SK-N-MC (cell line): ENCODE results near the gene SYCP2.

Experiments
- DNase-seq: peaks from one replicate; pipeline ENCODE4 v3.0.0-alpha.2; 2011; ENCODE audit warnings: low read depth, low spot score
- H3K27ac ChIP-seq: fragments of 200-600 bp; sonication (generic); 2 replicates; pipeline ENCODE4 v1.5.1; 2016; ENCODE audit warnings: mixed run types
- H3K36me3 ChIP-seq: fragments of 200-600 bp; sonication (generic); 2 replicates; pipeline ENCODE4 v1.6.1; 2017; ENCODE audit warnings: antibody characterized with exemption, low read length, mixed read lengths; ENCODE audit not compliant: insufficient read depth
- H3K4me3 ChIP-seq: fragments of 200-600 bp; sonication (generic); 2 replicates; pipeline ENCODE4 v1.5.1; 2016
- H3K9ac ChIP-seq: fragments of 200-600 bp; sonication (generic); 2 replicates; pipeline ENCODE4 v1.8.0; 2017; ENCODE audit warnings: mixed run types, mixed read lengths; ENCODE audit not compliant: insufficient read length
- H3K9me3 ChIP-seq: fragments of 200-600 bp; sonication (generic); 2 replicates; pipeline ENCODE4 v1.6.1; 2017; ENCODE audit warnings: low read depth, mild to moderate bottlenecking, antibody characterized with exemption, low read length, moderate library complexity, mixed read lengths
- EZH2 ChIP-seq: fragments of 200-600 bp; sonication (generic); IDR thresholded peaks from one replicate; pipeline ENCODE4 v1.6.1; 2017; ENCODE audit warnings: antibody characterized with exemption
- FOXP2 ChIP-seq: optimal IDR thresholded peaks from 2 replicates; pipeline ENCODE3; 2011; ENCODE audit warnings: mild to moderate bottlenecking, moderate library complexity; ENCODE audit not compliant: insufficient read depth; ENCODE audit errors: extremely low read length, control extremely low read depth
- POLR2AphosphoS5 ChIP-seq: IDR thresholded peaks from 2 replicates; pipeline ENCODE4 v1.6.1; 2012; ENCODE audit warnings: mild to moderate bottlenecking, low read depth, low read length, borderline replicate concordance

Gene SYCP2

GRCh38 chr20:59948212-59948611 is 14.8 kb upstream of the SYCP2 start:
- H3K27ac ChIP-seq = no peak overlapping the region
- H3K9ac ChIP-seq = peak overlapping the region; percentile 33
- no peak for DNase-seq
- no peaks in the 10 kb centered on the region for H3K9me3 ChIP-seq
- TF ChIP-seq EZH2 (no peak), POLR2AphosphoS5 (no peak), FOXP2 (no peak)
- no peak overlapping the region for H3K4me3 ChIP-seq
- peaks cover 30% of the 10 kb centered on the region for H3K36me3 ChIP-seq

GRCh38 chr20:59947376-59947775 is 13.9 kb upstream of the SYCP2 start:
- H3K4me3 ChIP-seq = no peak overlapping the region
- TF ChIP-seq EZH2 = no peak
- no peak overlapping the region for H3K27ac ChIP-seq
- H3K9me3 ChIP-seq = no peaks in the 10 kb centered on the region
- peaks cover 38% of the 10 kb centered on the region for H3K36me3 ChIP-seq
- H3K9ac ChIP-seq = no peak overlapping the region
- DNase-seq = no peak

GRCh38 chr20:59945731-59946130 is 12.3 kb upstream of the SYCP2 start:
- H3K9ac ChIP-seq = peak overlapping the region; percentile 52
- no peak for DNase-seq
- TF ChIP-seq FOXP2 = no peak
- no peak for TF ChIP-seq EZH2
- TF ChIP-seq POLR2AphosphoS5 = no peak
- H3K27ac ChIP-seq = peak overlapping the region; percentile 94
- H3K36me3 ChIP-seq = peaks cover 46% of the 10 kb centered on the region
- H3K4me3 ChIP-seq = peak overlapping the region; percentile 68
- H3K9me3 ChIP-seq = no peaks in the 10 kb centered on the region

GRCh38 chr20:59945175-59945574 is 11.7 kb upstream of the SYCP2 start:
- DNase-seq = no peak
- no peaks in the 10 kb centered on the region for H3K9me3 ChIP-seq
- peak overlapping the region; percentile 68 for H3K4me3 ChIP-seq
- H3K9ac ChIP-seq = peak overlapping the region; percentile 18
- peaks cover 46% of the 10 kb centered on the region for H3K36me3 ChIP-seq
- peak overlapping the region; percentile 94 for H3K27ac ChIP-seq
- TF ChIP-seq FOXP2 = no peak
- no peak for TF ChIP-seq EZH2
- no peak for TF ChIP-seq POLR2AphosphoS5

GRCh38 chr20:59944726-59945125 is 11.3 kb upstream of the SYCP2 start:
- no peak for DNase-seq
- Histone ChIP-seq H3K27ac (peak overlapping the region; percentile 94), H3K9ac (peak overlapping the region; percentile 18), H3K4me3 (peak overlapping the region; percentile 68), H3K9me3 (no peaks in the 10 kb centered on the region), H3K36me3 (peaks cover 42% of the 10 kb centered on the region)
- no peak for TF ChIP-seq POLR2AphosphoS5
- TF ChIP-seq EZH2 = no peak
- TF ChIP-seq FOXP2 = no peak

- Histone ChIP-seq H3K4me3 (peak overlapping the region; percentile 87; the same call in 1 of the 2 replicates), H3K27ac (no peak overlapping the region), H3K9me3 (no peaks in the 10 kb centered on the region), H3K36me3 (peaks cover 35% of the 10 kb centered on the region), H3K9ac (no peak overlapping the region)
- TF ChIP-seq POLR2AphosphoS5 (no peak), FOXP2 (no peak), EZH2 (no peak)
- DNase-seq = no peak
Observed at GRCh38 chr20:59942245-59942644, 8.8 kb upstream of the SYCP2 start.

GRCh38 chr20:59940956-59941294 is 7.5 kb upstream of the SYCP2 start:
- TF ChIP-seq POLR2AphosphoS5 (no peak), FOXP2 (no peak), EZH2 (no peak)

GRCh38 chr20:59940129-59940955 is 6.9 kb upstream of the SYCP2 start, which contains the start of the genes FAM217B and PPP1R3D:
FAM217B (plus strand) TSS chr20:59940389; CDS start chr20:59943944, 3,555 bp downstream.
PPP1R3D (minus strand) TSS chr20:59940305; CDS start chr20:59939931, 374 bp downstream.
- DNase-seq = peak; percentile 37
- Histone ChIP-seq H3K36me3 (peaks cover 35% of the 10 kb centered on the region), H3K27ac (peak within 1 kb of the TSS; percentile 82), H3K9ac (peak within 1 kb of the TSS; percentile 84), H3K9me3 (no peaks in the 10 kb centered on the region), H3K4me3 (peak within 1 kb of the TSS; percentile 87)
- TF ChIP-seq EZH2 (no peak), FOXP2 (peak; percentile 54), POLR2AphosphoS5 (peak; percentile 62; the same call in 1 of the 2 replicates)

More at GRCh38 chr20:59940956-59941294, 7.5 kb upstream of the SYCP2 start:
- Histone ChIP-seq H3K36me3 (peaks cover 35% of the 10 kb centered on the region), H3K27ac (peak overlapping the region; percentile 82), H3K9me3 (no peaks in the 10 kb centered on the region), H3K9ac (peak overlapping the region; percentile 84), H3K4me3 (peak overlapping the region; percentile 87)
- no peak for DNase-seq

- Histone ChIP-seq H3K4me3 (peak overlapping the region; percentile 87), H3K9ac (peak overlapping the region; percentile 71), H3K36me3 (peaks cover 32% of the 10 kb centered on the region), H3K9me3 (no peaks in the 10 kb centered on the region), H3K27ac (0 out of 2 replicates have a peak overlapping the region, but pooled peaks have one; percentile 48)
- DNase-seq = no peak
- TF ChIP-seq EZH2 = no peak
- no peak for TF ChIP-seq FOXP2
Observed at GRCh38 chr20:59939879-59940128, 6.4 kb upstream of the SYCP2 start.
